CD14-positive monocyte (primary cell): ENCODE results near the gene CCDC90B. TPM values are rescaled to one million over a fixed set of nuclear protein-coding genes. Genes with fewer than 3 reads are reported as not detected.
"Not testable (repeated sequence)": the region's sequence is repeated elsewhere in the genome, so short reads cannot be mapped to it uniquely, and the experiment has no call there.

ENCODE experiments used
- DNase-seq, 3 donors: peaks; one replicate each; pipeline ENCODE4 v3.0.0-alpha.2; 2011 to 2022
- H2AFZ ChIP-seq: 2 replicates; pipeline ENCODE4 v1.6.0; 2012; ENCODE audit warnings: mild to moderate bottlenecking, low read depth, low read length, inconsistent platforms; ENCODE audit not compliant: insufficient read depth, poor library complexity, severe bottlenecking
- H3K27ac ChIP-seq, 2 donors: 1 replicate in 1 of 2; 2 replicates in 1 of 2; pipeline ENCODE4 v1.5.1; 2012 to 2013; ENCODE audit warnings: low read length in 2 of 2, control low read depth in 1 of 2, inconsistent platforms in 1 of 2, low read depth in 1 of 2, mild to moderate bottlenecking in 1 of 2
- H3K27me3 ChIP-seq, 2 donors: one replicate each; pipeline versions ENCODE4 v1.6.0 to v1.6.1; 2011 to 2013; ENCODE audit warnings: low read length in 2 of 2; ENCODE audit not compliant: control insufficient read depth in 2 of 2, insufficient read depth in 2 of 2
- H3K36me3 ChIP-seq, 2 donors: replicated peaks in 1 of 2; 1 replicate in 1 of 2; 2 replicates in 1 of 2; pipeline versions ENCODE4 v1.5.1 to v1.6.1; 2012 to 2013; ENCODE audit warnings: low read length in 2 of 2, control low read depth in 1 of 2, inconsistent platforms in 1 of 2, mild to moderate bottlenecking in 1 of 2; ENCODE audit not compliant: insufficient read depth in 2 of 2, control insufficient read depth in 1 of 2
- H3K4me1 ChIP-seq, 2 donors: 1 replicate in 1 of 2; 2 replicates in 1 of 2; pipeline versions ENCODE4 v1.5.1 to v1.6.1; 2012 to 2013; ENCODE audit warnings: low read length in 2 of 2, control low read depth in 1 of 2, inconsistent platforms in 1 of 2, mild to moderate bottlenecking in 1 of 2, moderate library complexity in 1 of 2; ENCODE audit not compliant: insufficient read depth in 2 of 2, control insufficient read depth in 1 of 2
- H3K4me2 ChIP-seq: replicated peaks from 2 replicates; pipeline ENCODE3; 2012; ENCODE audit warnings: low read length, moderate library complexity, mild to moderate bottlenecking; ENCODE audit not compliant: poor library complexity, severe bottlenecking; ENCODE audit errors: extremely low read depth
- H3K4me3 ChIP-seq, 3 experiments: fragments of 200-600 bp in 1 of 3; sonication (generic) in 1 of 3; replicated peaks in 1 of 3; 1 replicate in 2 of 3; 2 replicates in 1 of 3; pipeline ENCODE4 v1.5.1; 2011 to 2013; ENCODE audit warnings: low read length in 3 of 3, mild to moderate bottlenecking in 3 of 3, control low read depth in 2 of 3, low read depth in 2 of 3, inconsistent platforms in 1 of 3, moderate library complexity in 1 of 3
- H3K79me2 ChIP-seq: 2 replicates; pipeline ENCODE4 v1.6.0; 2012; ENCODE audit warnings: mild to moderate bottlenecking, control low read depth, inconsistent platforms, low read length, moderate library complexity; ENCODE audit not compliant: insufficient read depth
- H3K9ac ChIP-seq: 2 replicates; pipeline ENCODE4 v1.6.0; 2017; ENCODE audit warnings: low read length, mild to moderate bottlenecking; ENCODE audit not compliant: insufficient read depth, poor library complexity, severe bottlenecking
- H3K9me3 ChIP-seq, 2 donors: replicated peaks in 1 of 2; 1 replicate in 1 of 2; 2 replicates in 1 of 2; pipeline versions ENCODE4 v1.5.1 to v1.6.1; 2012 to 2013; ENCODE audit warnings: low read length in 2 of 2, control low read depth in 1 of 2; ENCODE audit not compliant: control insufficient read depth in 1 of 2, insufficient read depth in 1 of 2
- H4K20me1 ChIP-seq: 2 replicates; pipeline ENCODE4 v1.6.0; 2012; ENCODE audit warnings: mild to moderate bottlenecking, low read length, control low read depth, moderate library complexity; ENCODE audit not compliant: insufficient read depth
- H3K27ac Mint-ChIP-seq, 7 donors: one replicate each; pipeline ENCODE4 v1.8.0; 2020; ENCODE audit warnings: mild to moderate bottlenecking in 7 of 7, mixed read lengths in 7 of 7, moderate library complexity in 6 of 7, inconsistent platforms in 2 of 7
- H3K27me3 Mint-ChIP-seq, 3 donors: one replicate each; pipeline ENCODE4 v1.8.0; 2021 to 2022; ENCODE audit warnings: low read depth in 3 of 3, mild to moderate bottlenecking in 3 of 3, mixed read lengths in 3 of 3, moderate library complexity in 3 of 3, inconsistent platforms in 1 of 3
- H3K36me3 Mint-ChIP-seq, 2 donors: one replicate each; pipeline ENCODE4 v1.8.0; 2020; ENCODE audit warnings: mixed read lengths in 2 of 2, inconsistent platforms in 1 of 2, mild to moderate bottlenecking in 1 of 2
- H3K4me1 Mint-ChIP-seq: one replicate; pipeline ENCODE4 v1.8.0; 2020; ENCODE audit warnings: mild to moderate bottlenecking, mixed read lengths
- H3K4me3 Mint-ChIP-seq, 2 donors: one replicate each; pipeline ENCODE4 v1.8.0; 2020; ENCODE audit warnings: mild to moderate bottlenecking in 2 of 2, mixed read lengths in 2 of 2, moderate library complexity in 1 of 2
- H3K9me3 Mint-ChIP-seq, 7 donors: one replicate each; pipeline ENCODE4 v1.8.0; 2020 to 2022; ENCODE audit warnings: mixed read lengths in 7 of 7, mild to moderate bottlenecking in 6 of 7, moderate library complexity in 6 of 7, inconsistent platforms in 2 of 7
- CTCF ChIP-seq: fragments of 200-600 bp; IDR thresholded peaks from one replicate; pipeline ENCODE4 v1.8.0; 2022; ENCODE audit warnings: antibody characterized with exemption, mild to moderate bottlenecking
- WGBS: methylation state at CpG from one replicate; pipeline ENCODE4 v1.1.5; 2013; ENCODE audit warnings: missing lambda C conversion rate; ENCODE audit not compliant: insufficient coverage; 5-methylcytosine and 5-hydroxymethylcytosine counted together
- intact Hi-C, 2 donors: fragments of 100-400 bp; cut with micrococcal nuclease; formaldehyde crosslinking; loops; one replicate each; pipeline versions ENCODE4 v1.15.0 to v1.15.1; 2023
- polyA plus RNA-seq, 3 donors: library from polyadenylated mRNA; depleted of rRNA in 1 of 3; unstranded in 2 of 3; stranded (reverse) in 1 of 3; fragments of 300-500 nt in 2 of 3; fragments of >200 nt in 1 of 3; fragmentation: Illumina TruSeq in 2 of 3; gene quantifications; 1 replicate in 2 of 3; 2 replicates in 1 of 3; pipeline ENCODE4 v1.2.3, GENCODE V29; 2012 to 2021

CCDC90B gene
- polyA plus RNA-seq, 3 donors: 15.3 to 46.2 (median 39.6) TPM

GRCh38 chr11:83310718-83311117 lies 24.6 kb upstream of the CCDC90B start:
- no peaks in the 10 kb centered on the region for H3K9me3 ChIP-seq
- Mint-ChIP-seq H3K4me3 (no peak overlapping the region), H3K27me3 (peaks cover 0 to 10% (median 4%) of the 10 kb centered on the region in 3 donors), H3K27ac (no peak overlapping the region), H3K36me3 (no peaks in the 10 kb centered on the region), H3K9me3 (peaks cover 2 to 8% (median 4%) of the 10 kb centered on the region in 7 donors), H3K4me1 (no peaks in the 10 kb centered on the region)
- H3K4me3 ChIP-seq: no peak overlapping the region
- no peak overlapping the region for H3K27ac ChIP-seq
- H3K36me3 ChIP-seq: no peaks in the 10 kb centered on the region
- no peak for DNase-seq
- no peak overlapping the region for H3K9ac ChIP-seq
- TF ChIP-seq CTCF: no peak
- H3K4me1 ChIP-seq: no peaks in the 10 kb centered on the region
- H3K27me3 ChIP-seq: no peaks in the 10 kb centered on the region
- H3K79me2 ChIP-seq: no peaks in the 10 kb centered on the region
- intact Hi-C loops: no loop called here
- H4K20me1 ChIP-seq: no peaks in the 10 kb centered on the region
- no peak overlapping the region for H2AFZ ChIP-seq
- H3K4me2 ChIP-seq: no peak overlapping the region

GRCh38 chr11:83308536-83308935 lies 22.4 kb upstream of the CCDC90B start:
- H3K4me3 ChIP-seq, H3K36me3 Mint-ChIP-seq, H3K4me3 Mint-ChIP-seq, H3K27ac ChIP-seq, H3K9me3 ChIP-seq, H3K4me1 ChIP-seq, H3K79me2 ChIP-seq, DNase-seq, H4K20me1 ChIP-seq, H3K36me3 ChIP-seq, H3K9ac ChIP-seq, H3K9me3 Mint-ChIP-seq, intact Hi-C loops, H3K4me1 Mint-ChIP-seq, H3K27me3 Mint-ChIP-seq, H3K27ac Mint-ChIP-seq, H3K4me2 ChIP-seq, H2AFZ ChIP-seq, H3K27me3 ChIP-seq: not testable (repeated sequence)
- WGBS: no CpG with 5 or more reads among the region's 1 CpG
